Activated CD4-positive, alpha-beta T cell treated with anti-CD3 and anti-CD28 coated beads for 24 hours (primary cell): ENCODE results near the gene AMPH.
A peak's percentile ranks its signal among the peaks of the same experiment; 100 is the strongest.

ENCODE experiments used
- DNase-seq, 2 donors: peaks; one replicate each; pipeline ENCODE4 v3.0.0-alpha.2; 2020; ENCODE audit warnings: low read depth in 2 of 2

The AMPH gene

DNA sequence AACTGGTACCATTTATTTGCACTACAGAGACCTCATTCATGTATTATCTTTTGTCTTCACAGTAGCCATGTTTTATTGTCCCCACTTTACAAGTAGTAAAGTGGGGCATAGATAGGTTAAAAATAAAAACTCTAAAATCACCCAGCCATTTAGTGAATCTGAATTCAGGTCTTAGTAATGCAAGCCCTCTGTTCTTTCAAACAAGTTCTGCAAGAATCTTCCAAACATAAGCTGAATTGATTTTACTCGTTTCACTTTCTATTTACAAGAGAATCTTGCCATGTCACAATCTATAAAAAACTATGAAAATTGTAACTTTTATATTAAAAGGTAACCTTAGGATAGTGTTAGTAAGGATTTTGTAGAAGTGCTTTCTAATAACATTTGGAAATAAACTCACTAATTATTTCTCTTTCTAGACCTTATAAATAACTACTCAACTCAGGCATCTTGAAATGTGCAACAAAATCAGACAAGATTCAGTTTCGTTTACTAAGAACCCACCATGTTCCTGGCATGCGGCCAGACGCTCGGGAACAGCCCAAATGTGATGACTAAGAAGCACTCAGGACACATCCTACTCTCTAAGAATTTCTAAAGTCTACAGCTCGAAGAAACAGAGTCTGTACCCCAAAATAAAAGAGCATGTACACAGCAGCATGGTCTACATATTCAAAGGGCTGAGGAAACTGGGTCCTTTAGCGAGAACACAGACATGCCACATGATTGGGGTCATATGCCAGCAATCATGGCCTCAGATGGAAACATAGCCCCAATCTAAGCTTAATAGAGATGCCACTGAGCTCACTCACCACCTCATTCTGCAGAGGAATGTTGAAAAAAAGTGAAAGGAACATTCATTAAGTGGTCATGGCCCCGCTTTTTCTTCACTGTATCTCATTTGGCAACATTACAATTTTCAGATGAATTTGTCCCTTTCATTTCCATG lies 167.6 kb downstream of the AMPH start:
- DNase-seq: peak; percentile 71 to 82

DNA sequence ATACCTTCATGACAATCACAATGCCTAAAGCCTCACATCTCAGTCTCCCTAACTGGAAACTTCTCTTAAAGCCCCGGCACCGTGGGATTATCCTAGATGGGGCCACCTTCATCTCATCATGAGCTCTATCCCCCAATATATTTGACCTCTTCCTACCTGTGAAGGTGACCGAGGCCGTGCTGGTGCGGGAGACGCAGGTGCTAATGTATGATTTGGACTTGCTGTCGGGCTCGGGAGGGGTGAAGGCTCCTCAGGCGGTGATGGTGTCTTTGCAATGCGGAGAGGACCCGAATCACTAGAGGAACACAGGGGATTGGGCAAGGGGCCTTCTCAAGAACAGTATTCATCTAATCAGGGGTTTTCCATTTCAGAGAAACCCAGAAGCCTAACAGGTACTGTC lies 168.4 kb downstream of the AMPH start:
- DNase-seq: no peak

DNA sequence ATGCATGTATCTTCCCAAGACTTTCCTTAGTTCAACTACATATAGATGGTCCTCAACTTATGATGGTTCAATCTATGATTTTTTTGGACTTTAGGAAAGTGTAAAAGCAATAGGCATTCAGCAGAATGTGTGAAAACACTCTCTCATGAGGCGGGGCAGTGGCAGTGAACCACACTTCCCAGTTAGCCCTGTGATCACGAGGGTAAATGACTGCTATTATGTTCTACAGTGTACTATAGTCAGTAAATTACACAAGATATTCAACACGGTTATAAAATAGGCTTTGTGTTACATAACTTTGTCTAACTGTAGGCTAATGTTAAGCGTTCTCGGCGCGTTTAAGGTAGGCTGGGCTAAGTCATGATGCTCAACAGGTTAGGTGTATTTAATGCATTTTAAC lies 169.3 kb downstream of the AMPH start:
- no peak for DNase-seq

DNA sequence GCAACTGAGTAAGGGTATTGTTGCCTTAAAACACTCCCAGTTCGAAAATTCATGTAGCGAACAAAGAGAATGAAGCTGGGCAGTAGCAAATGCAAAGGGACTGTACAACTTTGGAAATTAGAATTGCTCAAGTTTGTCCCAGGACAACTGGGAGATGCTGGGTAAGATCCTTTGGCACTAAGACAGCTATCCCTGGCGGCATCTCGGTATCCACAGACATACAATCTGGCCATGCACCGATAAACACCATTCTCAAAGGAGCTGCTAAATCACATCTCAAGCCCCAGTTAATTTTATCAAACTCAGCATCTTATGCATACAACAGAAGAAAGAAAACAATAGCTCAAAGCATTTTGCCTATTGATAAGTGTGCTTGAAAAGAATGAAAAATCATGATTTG lies 177.3 kb downstream of the AMPH start:
- DNase-seq: no peak

DNA sequence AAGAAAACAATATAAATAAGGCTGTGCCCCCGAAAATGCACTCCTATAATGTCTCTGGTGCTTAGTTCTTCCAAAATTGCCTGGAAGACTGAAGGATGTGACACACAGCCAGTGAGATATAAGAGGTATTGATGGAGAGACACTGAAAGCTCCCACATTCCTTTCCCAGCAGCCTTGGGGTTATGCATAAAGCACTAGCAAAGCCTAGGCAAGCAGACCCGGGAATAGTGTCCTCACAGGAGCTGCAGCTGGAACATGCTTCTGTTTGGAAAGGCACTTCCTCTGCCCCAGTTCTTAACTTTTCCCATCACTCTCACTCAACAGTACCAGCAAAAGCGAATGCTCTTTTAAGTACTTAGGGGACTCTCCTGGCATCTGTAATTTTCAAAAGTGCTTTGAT lies 178.0 kb downstream of the AMPH start:
- DNase-seq: no peak

DNA sequence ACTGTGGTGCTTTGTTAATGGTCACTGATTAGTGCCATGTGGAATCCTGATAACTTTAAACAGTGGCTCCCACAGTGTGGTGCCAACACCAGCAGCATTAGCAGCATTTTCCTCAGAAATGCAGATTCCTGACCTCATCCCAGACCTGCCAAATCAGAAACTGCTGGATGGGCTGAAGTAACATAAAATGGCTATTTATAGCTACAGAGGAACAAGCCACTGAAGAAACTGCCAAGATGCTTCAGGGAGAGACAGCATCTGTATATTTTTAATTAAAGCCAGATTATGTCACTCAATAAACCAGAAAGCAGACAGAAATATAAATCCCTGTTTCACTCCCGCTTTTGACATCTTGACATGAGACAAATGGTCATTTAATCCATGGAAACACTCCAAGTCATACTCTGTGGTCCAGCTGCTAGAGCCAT lies 178.5 kb downstream of the AMPH start:
- DNase-seq: no peak

DNA sequence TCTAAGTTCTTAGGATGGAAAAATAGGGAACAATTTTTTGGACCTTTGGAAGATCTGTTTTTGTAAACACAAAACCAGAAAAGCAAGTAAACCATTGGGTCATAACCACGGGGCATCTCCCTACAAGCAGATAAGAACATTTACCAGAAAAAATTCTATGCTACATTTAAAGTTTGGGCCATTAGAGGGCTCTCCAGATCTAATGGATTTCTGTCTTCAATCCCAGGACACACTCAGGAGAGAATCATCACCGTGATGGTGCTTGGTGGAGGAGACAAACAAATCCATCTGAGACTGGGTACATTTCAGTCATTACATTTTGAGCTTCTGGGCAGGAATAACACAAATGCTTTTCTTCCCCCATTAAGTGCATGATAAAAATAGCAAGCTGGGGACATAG lies 179.3 kb downstream of the AMPH start:
- DNase-seq: no peak

DNA sequence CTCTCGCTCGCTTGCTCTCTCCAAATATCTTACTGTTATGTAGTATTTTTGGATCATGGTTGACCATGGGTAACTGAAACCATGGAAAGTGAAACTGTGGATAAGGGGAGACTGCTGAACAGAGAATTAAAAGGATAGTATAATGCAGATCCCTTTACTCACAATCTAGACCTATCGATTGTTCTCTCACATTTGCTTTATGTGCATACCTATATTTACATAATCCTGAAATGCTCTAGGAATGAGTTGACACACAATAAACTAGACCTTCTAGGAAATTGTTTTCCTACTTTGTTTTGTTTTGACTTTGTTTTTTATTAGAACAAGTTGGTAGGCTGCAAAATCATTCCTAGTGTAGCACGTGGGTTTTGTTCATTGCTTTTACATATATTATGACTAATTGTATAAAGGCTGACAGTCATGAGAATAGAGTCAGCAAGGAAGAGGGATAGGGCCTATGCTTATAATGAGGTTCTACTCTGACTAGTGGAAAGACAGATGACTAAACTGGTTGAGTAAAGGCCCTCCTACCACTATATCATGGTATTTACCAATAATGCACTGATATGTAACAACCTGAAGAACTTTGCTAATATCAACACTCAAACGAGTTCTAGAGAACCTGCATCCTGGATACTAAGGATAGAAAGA lies 182.5 kb downstream of the AMPH start:
- no peak for DNase-seq

DNA sequence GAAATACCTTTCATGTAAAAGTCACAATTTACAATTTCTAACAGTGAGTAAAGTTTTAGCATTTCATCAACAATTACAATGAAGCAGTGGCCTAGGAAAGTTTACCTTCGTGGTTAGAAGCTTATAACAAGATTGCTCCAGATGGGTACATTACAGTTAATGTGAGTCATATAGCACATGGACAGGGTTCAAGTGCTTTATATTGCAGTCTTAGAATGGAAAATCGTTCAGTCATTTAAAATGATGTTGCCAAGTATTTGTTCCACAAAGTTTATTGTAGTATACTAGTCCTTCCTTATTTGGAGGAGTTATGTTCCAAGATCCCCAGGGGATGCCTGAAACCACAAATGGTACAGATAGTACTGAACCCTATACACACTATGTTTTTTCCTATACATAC lies 183.1 kb downstream of the AMPH start:
- no peak for DNase-seq

DNA sequence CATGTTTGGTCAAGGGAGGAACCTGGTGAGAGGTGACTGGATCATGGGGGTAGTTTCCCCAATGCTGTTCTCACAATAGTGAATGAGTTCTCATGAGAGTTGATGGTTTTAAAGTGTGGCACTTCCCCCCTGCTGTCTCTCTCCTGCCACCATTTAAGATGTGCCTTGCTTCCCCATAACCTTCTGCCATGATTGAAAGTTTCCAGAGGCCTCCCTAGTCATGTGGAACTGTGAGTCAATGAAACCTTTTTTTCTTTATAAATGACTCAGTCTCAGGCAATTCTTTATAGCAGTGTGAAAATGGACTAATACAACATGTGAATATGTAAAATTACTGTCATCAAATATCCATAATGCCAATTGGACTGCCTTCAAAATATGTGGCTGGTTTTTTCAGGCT lies 192.2 kb downstream of the AMPH start:
- DNase-seq: no peak

DNA sequence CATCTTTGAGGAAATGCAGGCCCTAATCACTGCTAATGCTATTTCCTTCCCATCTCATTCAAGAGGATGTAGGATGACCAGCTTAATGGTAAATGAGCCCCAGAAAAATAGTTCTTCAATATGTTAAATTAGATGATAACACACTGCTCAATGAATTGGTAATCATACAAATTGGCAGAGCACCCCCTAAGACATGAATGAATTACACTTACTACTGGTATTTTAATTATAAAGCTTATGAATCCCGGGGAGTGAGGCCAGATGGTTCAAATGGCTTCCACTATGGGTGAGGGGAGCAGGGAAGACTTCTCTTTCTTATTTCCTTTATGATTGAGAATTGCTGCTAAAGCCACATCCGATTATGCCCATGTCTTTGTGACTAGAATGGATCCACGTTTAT lies 198.5 kb downstream of the AMPH start:
- DNase-seq: no peak

DNA sequence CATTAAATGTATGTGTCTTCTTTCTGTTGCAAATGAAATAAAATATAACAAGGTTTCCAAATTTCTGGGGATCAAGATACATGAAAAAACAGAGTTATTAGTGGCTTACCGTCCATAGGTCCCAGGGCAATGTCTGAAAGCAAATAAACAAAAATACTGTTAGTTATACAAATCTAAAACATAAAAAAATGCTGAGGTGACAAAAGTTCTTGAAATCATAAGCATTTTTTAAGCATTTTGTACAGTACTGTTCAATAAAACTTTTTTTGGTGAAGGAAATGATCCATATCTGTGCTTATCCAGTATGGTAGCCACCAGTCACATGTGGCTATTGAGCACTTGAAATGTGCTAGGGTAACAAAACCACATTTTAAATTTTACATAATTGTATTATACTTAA lies 199.1 kb downstream of the AMPH start:
- DNase-seq: no peak

DNA sequence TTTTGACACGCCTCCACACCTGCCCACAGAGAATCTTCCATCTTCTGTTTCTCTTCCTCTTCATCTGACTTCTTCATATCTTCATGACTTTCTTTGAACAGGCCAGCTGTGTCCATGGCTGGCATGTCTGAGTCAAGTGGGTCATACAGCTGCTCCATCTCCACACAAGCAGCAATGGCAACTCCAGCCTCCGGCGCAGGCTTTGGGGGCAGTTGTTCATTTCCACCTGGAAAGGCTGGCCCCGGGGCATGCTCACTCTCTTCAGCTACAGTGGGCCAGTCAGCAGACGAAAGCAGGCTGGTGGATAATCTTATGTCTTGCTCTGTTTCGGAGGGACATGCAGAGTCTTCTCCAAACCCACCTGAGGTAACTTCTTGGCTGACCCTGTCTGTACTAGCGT lies 202.1 kb downstream of the AMPH start:
- no peak for DNase-seq

DNA sequence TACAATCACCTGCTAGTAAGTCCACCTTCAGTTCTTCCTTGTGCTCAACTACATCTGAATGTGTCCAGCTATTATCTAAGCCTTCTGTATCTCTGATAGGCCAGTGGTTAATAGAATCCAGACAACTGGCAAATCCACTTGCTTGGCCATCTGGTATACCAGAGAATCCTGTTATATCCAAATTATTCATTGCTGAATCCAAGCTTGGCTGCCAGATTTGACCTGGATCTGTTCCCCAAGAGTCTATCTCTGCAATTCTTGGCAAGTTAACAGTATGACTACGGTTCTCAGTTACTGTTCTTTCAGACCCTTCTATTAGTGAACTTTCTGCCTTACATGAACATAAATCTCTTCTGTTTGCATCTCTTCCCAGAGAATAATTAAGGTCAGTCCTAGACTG lies 203.1 kb downstream of the AMPH start:
- DNase-seq: no peak

DNA sequence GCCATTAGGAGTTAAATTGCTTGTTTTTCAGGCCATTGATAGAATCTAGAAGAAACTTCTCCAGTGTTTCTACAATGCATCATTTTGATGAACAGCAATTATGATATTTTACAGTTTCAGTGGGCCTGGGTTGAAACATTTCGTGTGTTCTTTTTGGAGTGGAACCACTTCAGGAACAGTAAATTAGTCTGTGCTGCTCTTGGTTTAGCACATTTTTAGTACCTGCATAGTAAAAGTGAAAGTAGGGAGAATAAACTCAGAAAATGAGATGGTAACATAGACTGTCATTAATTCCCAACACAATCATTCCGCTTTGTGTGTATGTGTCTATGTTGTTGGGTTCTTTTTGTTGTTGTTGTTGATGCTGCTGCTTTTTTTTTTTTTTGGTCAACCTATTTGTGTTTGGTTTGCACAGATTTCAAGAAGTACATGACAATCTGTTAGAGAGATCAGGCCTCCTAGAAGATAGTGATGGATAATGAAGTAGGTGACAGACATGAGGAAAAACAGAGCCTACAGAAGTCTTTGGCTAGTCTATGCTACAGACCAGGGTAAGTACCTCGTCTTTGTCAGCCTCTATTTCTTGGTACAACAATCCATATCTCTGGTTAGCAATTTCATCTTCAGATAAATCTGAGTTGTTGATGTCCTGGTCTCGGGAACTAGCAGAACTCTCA lies 203.8 kb downstream of the AMPH start:
- no peak for DNase-seq

DNA sequence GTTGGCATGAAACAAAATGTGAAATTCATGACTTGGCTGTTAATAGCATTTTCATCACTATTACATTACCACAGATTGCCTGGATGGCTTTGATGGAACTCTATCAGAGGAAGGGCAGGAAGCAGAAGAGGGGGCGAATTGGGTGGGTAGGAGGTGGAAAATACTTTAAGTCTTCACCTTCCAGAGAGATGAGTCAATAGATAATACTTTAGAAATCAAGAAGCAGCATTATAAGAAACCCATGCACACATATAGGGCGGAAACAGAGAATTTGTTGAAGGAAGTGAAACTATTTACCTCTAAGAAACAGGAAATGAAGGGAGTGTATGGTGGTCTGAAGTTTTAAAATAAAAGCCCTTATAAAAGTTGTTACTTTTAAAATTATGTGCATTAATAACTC lies 205.7 kb downstream of the AMPH start:
- no peak for DNase-seq

DNA sequence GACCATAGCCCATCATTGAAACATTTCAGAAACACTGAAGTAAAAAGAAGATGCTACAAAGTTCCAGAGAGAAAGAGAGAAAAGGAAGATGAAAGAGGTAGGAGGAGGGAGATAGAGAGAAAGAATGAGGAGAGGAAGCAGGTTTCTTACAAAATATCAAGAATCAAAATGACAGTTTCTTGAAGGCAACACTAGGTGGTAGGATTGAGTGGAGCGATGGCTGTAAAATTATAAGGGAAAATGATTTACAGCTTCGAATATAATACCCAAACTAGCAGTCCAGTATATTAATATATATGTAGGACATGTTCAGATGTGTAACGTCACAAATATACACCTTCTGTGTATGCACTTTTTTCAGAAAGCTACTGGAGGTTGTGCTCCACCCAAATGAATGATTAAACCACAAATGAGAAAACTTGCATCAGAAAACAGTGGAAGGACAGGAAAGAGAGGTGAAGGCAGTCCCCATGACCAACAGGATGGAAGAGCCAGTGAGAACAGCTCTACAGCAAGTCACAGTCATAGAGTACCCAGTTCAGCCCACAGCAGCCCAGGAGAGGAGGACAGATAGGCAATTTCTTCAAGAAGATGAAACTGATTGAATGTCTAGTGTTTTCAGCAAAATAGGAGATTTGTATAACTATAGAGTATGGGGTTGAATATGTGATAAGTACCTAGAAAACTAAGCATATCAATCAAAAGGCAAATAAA lies 206.3 kb downstream of the AMPH start:
- DNase-seq: no peak

DNA sequence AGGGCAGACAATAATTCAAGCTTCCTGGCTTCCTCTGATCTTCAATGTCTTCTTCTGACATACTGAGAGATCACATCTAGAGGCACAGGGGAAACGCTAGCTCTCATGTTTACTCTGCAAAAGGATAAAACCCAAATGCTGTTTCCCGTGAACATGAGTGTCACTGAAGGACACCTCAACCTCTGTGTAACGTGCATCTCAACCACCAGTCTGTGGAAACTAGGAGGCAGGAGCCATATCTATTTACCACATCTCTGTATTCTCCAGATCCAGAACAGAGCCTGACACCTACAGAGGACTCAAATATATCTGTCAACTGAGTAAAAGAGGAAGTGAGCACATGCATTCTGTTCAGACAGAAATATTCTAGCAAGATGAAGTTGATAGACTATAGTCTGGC lies 217.4 kb downstream of the AMPH start:
- DNase-seq: no peak

DNA sequence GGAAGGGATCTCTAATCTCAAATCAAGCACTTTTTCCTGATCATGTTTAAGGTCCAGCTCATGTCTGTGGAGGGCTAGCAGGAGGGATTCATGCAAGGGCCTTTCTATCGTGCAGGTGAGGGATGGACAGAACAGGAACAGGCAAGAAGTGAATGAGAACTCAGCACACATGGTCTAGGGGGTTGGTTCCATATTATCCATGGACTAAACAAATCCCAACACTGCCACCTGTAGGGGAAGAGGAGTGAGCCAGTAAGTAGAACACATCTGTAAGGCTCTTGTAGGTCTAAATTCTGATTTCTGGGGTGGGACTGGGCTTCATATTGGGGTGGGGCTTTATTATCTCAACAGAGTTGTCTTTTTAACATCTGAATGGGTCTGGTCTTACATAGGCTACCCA lies 219.8 kb downstream of the AMPH start:
- DNase-seq: no peak

DNA sequence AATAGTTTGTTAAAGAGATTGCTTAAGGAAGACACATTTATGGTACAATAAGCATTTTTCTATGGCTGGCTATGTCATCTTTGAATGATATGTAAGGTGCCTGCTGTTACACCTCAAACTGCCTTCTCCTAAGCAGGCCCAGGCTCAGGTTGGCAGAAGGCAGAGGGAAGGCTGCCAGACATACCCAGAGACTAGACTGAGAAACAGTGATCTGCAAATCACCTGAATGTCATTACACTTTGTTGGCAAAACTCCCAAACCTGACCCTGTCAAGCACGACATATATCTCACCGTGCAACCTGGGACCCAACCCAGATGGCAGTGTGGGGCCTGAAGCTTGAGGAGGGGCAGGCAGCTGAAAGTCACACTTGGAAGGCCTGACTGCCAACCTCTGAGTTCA lies 221.1 kb downstream of the AMPH start:
- DNase-seq: no peak

DNA sequence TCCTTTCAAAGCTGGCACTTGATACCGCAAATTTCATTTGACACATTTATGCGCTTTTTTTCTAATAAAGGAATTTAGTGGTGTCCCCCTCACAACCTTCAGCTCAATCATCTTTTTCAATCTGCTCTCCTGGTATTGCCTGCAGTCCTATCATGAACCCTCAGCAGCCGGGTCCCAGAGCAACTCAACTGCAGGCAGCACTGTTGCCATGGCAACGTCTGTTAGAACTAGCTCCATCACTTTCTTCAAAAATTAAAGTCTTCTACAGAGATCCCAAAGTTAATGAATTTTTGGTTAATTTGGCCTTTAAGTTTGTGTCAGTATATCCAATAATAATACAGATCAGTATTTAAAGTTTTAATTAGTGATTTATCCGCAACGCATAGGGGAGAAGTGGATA lies 221.6 kb downstream of the AMPH start:
- DNase-seq: no peak

DNA sequence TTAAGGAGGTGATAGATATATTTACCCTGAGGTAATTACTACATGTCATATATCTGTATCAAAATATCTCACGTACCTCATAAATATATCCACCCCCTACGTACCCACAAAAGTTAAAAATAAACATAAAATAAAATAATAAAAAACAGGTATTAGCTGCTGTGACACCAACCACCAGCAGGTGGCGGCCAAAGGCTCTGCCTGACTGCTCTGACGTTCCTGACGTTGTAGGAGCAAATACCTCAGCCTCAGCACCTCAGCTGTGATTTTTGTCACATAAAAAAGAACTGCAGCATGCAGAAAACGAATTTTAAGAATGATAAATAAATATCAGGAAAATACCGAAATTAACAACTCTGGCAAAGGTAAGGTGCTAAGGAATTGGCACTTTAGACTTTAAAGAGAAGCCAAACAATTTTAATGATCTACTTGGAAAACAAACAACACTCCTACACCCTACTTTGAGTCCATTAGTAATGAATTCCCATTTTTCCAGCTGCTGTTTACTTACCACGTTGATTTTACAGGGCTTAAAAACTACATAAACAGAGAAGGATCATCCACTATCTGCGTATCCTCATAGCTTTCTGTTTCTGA lies 232.3 kb downstream of the AMPH start:
- peak; percentile 26 to 38 for DNase-seq
